Breast epithelium (tissue), 4 donors: Measurements from ENCODE around the gene NABP1. TPM values are rescaled to one million over a fixed set of nuclear protein-coding genes. Genes with fewer than 3 reads are reported as not detected.

Experiments
- DNase-seq, 2 donors: peaks; one replicate each; pipeline ENCODE4 v3.0.0-alpha.2; 2019; ENCODE audit warnings: low spot score in 2 of 2
- H3K27ac ChIP-seq, 2 donors: fragments of 200-600 bp; sonication (generic) in 1 of 2; one replicate each; pipeline ENCODE4 v1.5.1; 2016 to 2019; ENCODE audit warnings: mild to moderate bottlenecking in 1 of 2
- H3K27me3 ChIP-seq, 2 donors: fragments of 200-600 bp; sonication (generic) in 1 of 2; one replicate each; pipeline versions ENCODE4 v1.5.1 to v1.6.0; 2017 to 2019; ENCODE audit warnings: control low read depth in 1 of 2, mild to moderate bottlenecking in 1 of 2
- H3K36me3 ChIP-seq: fragments of 200-600 bp; one replicate; pipeline ENCODE4 v1.5.1; 2019
- H3K4me1 ChIP-seq, 2 donors: fragments of 200-600 bp; sonication (generic); one replicate each; pipeline ENCODE4 v1.5.1; 2016 to 2019; ENCODE audit warnings: control low read depth in 1 of 2
- H3K4me3 ChIP-seq, 3 donors: fragments of 200-600 bp; sonication (generic); 1 replicate in 2 of 3; 2 replicates in 1 of 3; pipeline ENCODE4 v1.5.1; 2016 to 2019; ENCODE audit warnings: mild to moderate bottlenecking in 3 of 3, moderate library complexity in 2 of 3
- H3K9me3 ChIP-seq, 2 donors: fragments of 200-600 bp; sonication (generic) in 1 of 2; one replicate each; pipeline ENCODE4 v1.5.1; 2016 to 2019; ENCODE audit warnings: control low read depth in 1 of 2
- CTCF ChIP-seq, 3 donors: fragments of 450-650 bp; IDR thresholded peaks; one replicate each; pipeline ENCODE4 v1.5.1; 2016 to 2017; ENCODE audit warnings: antibody characterized with exemption in 3 of 3, mild to moderate bottlenecking in 3 of 3, moderate library complexity in 3 of 3
- POLR2A ChIP-seq: fragments of 450-650 bp; IDR thresholded peaks from one replicate; pipeline ENCODE4 v1.6.1; 2016; ENCODE audit warnings: antibody characterized with exemption, mild to moderate bottlenecking, moderate library complexity
- POLR2AphosphoS5 ChIP-seq, 3 donors: sonication (generic); formaldehyde crosslinking; IDR thresholded peaks; one replicate each; pipeline ENCODE4 v1.6.1; 2017; ENCODE audit warnings: antibody characterized with exemption in 3 of 3
- intact Hi-C: fragments of 100-400 bp; cut with DNase I; formaldehyde crosslinking; loops from one replicate; pipeline ENCODE4 v1.15.1; 2023; ENCODE audit warnings: low total_unique reads
- total RNA-seq, 3 donors: library from RNA; depleted of rRNA; stranded (reverse); fragments of >200 nt; gene quantifications; one replicate each; pipeline ENCODE4 v1.1.0, GENCODE V29; 2016

Gene NABP1
- total RNA-seq, 3 donors from 2014 or later = 34.4 to 44.9 (median 37.8) TPM

GRCh38 chr2:191650896-191651773 is 26.8 kb upstream of the NABP1 start:
- intact Hi-C loops = no loop called here
- no peaks in the 10 kb centered on the region for H3K27me3 ChIP-seq
- H3K27ac ChIP-seq = no peak overlapping the region
- DNase-seq = no peak
- no peaks in the 10 kb centered on the region for H3K36me3 ChIP-seq
- H3K4me1 ChIP-seq = no peaks in the 10 kb centered on the region
- H3K4me3 ChIP-seq = no peak overlapping the region
- no peaks in the 10 kb centered on the region for H3K9me3 ChIP-seq
- no peak for TF ChIP-seq POLR2A
- no peak for TF ChIP-seq CTCF (IDR thresholded peaks at IDR 0.05)
- TF ChIP-seq POLR2AphosphoS5 (IDR thresholded peaks at IDR 0.05) = no peak

GRCh38 chr2:191653667-191654391 is 24.1 kb upstream of the NABP1 start:
- no peak for DNase-seq

GRCh38 chr2:191656391-191656790 is 21.5 kb upstream of the NABP1 start:
- DNase-seq = no peak
- Histone ChIP-seq H3K27ac (peak overlapping the region in 1 of 2 donors; percentile 80), H3K9me3 (no peaks in the 10 kb centered on the region), H3K36me3 (no peaks in the 10 kb centered on the region), H3K4me3 (no peak overlapping the region), H3K4me1 (no peaks in the 10 kb centered on the region), H3K27me3 (no peaks in the 10 kb centered on the region)
- TF ChIP-seq POLR2AphosphoS5 (IDR thresholded peaks at IDR 0.05) = peak in 1 of 3 donors; percentile 41
- no peak for TF ChIP-seq CTCF (IDR thresholded peaks at IDR 0.05)
- intact Hi-C loops = no loop called here

More at GRCh38 chr2:191653667-191654391, 24.1 kb upstream of the NABP1 start:
- no peaks in the 10 kb centered on the region for H3K4me1 ChIP-seq
- no peaks in the 10 kb centered on the region for H3K27me3 ChIP-seq
- intact Hi-C loops = no loop called here
- H3K4me3 ChIP-seq = no peak overlapping the region
- no peaks in the 10 kb centered on the region for H3K36me3 ChIP-seq
- TF ChIP-seq POLR2AphosphoS5 (IDR thresholded peaks at IDR 0.05) (no peak), CTCF (IDR thresholded peaks at IDR 0.05) (no peak), POLR2A (no peak)
- no peak overlapping the region for H3K27ac ChIP-seq
- H3K9me3 ChIP-seq = no peaks in the 10 kb centered on the region

- intact Hi-C loops = no loop called here
- DNase-seq = no peak
- no peaks in the 10 kb centered on the region for H3K36me3 ChIP-seq
- no peaks in the 10 kb centered on the region for H3K27me3 ChIP-seq
- H3K4me1 ChIP-seq = no peaks in the 10 kb centered on the region
- H3K9me3 ChIP-seq = no peaks in the 10 kb centered on the region
- TF ChIP-seq POLR2A = no peak
- no peak overlapping the region for H3K4me3 ChIP-seq
- peak overlapping the region in 1 of 2 donors; percentile 80 for H3K27ac ChIP-seq
Observed at GRCh38 chr2:191656792-191657191, 21.1 kb upstream of the NABP1 start.

GRCh38 chr2:191657977-191658376 is 20.0 kb upstream of the NABP1 start:
- no peaks in the 10 kb centered on the region for H3K27me3 ChIP-seq
- TF ChIP-seq CTCF (IDR thresholded peaks at IDR 0.05) = no peak
- no peak for TF ChIP-seq POLR2A
- no peak for TF ChIP-seq POLR2AphosphoS5 (IDR thresholded peaks at IDR 0.05)
- DNase-seq = no peak
- intact Hi-C loops = no loop called here
- no peak overlapping the region for H3K27ac ChIP-seq
- H3K9me3 ChIP-seq = no peaks in the 10 kb centered on the region
- H3K4me1 ChIP-seq = no peaks in the 10 kb centered on the region
- H3K4me3 ChIP-seq = no peak overlapping the region
- no peaks in the 10 kb centered on the region for H3K36me3 ChIP-seq
